ENCODE measurements around the gene LRRK1. TPM values are rescaled to one million over a fixed set of nuclear protein-coding genes. Genes with fewer than 3 reads are reported as not detected.

The LRRK1 gene
- total RNA-seq, 1 donor from 2014 or later: 4.2 TPM

- no peak for TF ChIP-seq CTCF (IDR thresholded peaks at IDR 0.05; ENCODE audit: insufficient read depth, low read length, severe bottlenecking)
- FAIRE-seq: no peak
These were observed 200.0 kb downstream of the LRRK1 start for GRCh38 chr15:101119181-101119580.

More at GRCh38 chr15:101119181-101119580, 200.0 kb downstream of the LRRK1 start:
- Histone ChIP-seq H3K27me3 (ENCODE audit: control insufficient read depth, insufficient read depth, low read length) (no peaks in the 10 kb centered on the region), H3K4me3 (ENCODE audit: low read depth, low read length) (no peak overlapping the region), H3K36me3 (ENCODE audit: control insufficient read depth, insufficient read depth, low read length) (no peaks in the 10 kb centered on the region)
- no peak for DNase-seq (ENCODE audit: low read depth)

Other genes with a start within 250 kb of the LRRK1 start
- 217 and 666 TPM in 2 replicates for gene ALDH1A3, start 39.5 kb upstream of the LRRK1 start, total RNA-seq

All from bronchial epithelial cell (primary cell).